Suppressor macrophage treated with lipopolysaccharide for 4 hours (primary cell): ENCODE results near the gene TIAM2.

Experiments
- DNase-seq: peaks from one replicate; pipeline ENCODE4 v3.0.0-alpha.2; 2020

TIAM2 gene

GRCh38 chr6:155026706-155027045 is 31.6 kb downstream of the TIAM2 start:
- no peak for DNase-seq

- DNase-seq = no peak
Observed at GRCh38 chr6:155030148-155030720, 35.1 kb downstream of the TIAM2 start.

DNA sequence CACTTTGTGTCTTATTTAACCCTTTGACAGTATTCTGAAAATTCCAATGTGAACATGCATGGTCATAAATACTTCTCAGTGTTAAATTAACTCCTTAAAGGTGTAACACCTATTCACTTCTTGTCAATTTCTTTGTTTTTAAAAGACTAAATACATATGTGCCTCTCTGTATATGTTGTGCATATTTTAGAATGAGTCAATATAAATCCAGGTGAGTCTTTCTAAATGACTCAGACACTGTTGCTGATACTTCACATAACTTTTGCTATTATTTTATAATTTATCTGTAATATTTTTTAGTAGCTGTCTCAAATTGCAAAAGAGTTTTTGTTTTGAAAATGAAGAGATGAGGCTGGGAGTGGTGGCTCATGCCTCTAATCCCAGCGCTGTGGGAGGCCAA is 36.0 kb downstream of the TIAM2 start:
- DNase-seq = no peak

DNA sequence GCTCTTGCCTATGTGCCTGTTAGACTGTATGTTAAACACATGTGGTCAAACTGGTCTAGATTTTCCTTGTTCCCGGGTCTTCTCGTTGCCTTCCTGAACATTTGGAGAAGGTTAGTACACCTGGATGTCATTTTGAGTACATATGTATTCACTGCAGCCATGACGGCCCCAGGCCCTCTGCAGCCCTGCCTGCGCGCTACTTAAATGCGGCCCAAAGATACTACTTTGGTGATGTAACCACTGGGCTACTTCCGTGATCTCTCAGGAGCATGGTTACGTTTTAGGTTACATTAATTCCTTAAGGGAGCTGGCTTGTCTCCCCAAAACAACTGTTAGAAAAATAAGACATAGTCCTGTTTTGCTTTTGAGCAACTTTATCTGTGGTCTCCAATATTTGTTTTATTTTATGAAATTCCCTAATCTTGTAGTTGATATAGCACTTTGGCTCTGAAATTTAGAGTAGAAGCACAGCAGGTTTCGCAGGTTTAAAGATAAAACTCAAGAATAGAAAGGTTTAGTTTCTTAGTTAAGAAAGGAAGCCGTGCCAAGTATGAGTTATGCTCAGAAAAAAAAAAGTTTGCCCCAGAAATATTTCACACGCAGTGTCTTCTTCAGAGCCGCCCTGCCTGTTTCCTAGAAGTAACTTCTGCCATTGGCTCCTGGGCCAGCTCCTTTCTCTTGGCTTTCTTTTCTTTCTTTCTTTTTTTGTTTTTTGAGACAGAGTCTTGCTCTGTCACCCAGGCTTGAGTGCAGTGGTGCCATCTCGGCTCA is 38.1 kb downstream of the TIAM2 start:
- no peak for DNase-seq

GRCh38 chr6:155036907-155037306 is 41.8 kb downstream of the TIAM2 start:
- DNase-seq = no peak

GRCh38 chr6:155038104-155038503 is 43.0 kb downstream of the TIAM2 start:
- DNase-seq = no peak

- no peak for DNase-seq
Observed at GRCh38 chr6:155038527-155038926, 43.4 kb downstream of the TIAM2 start.

GRCh38 chr6:155039618-155040017 is 44.5 kb downstream of the TIAM2 start:
- no peak for DNase-seq

GRCh38 chr6:155040154-155040553 is 45.0 kb downstream of the TIAM2 start:
- DNase-seq = no peak

DNA sequence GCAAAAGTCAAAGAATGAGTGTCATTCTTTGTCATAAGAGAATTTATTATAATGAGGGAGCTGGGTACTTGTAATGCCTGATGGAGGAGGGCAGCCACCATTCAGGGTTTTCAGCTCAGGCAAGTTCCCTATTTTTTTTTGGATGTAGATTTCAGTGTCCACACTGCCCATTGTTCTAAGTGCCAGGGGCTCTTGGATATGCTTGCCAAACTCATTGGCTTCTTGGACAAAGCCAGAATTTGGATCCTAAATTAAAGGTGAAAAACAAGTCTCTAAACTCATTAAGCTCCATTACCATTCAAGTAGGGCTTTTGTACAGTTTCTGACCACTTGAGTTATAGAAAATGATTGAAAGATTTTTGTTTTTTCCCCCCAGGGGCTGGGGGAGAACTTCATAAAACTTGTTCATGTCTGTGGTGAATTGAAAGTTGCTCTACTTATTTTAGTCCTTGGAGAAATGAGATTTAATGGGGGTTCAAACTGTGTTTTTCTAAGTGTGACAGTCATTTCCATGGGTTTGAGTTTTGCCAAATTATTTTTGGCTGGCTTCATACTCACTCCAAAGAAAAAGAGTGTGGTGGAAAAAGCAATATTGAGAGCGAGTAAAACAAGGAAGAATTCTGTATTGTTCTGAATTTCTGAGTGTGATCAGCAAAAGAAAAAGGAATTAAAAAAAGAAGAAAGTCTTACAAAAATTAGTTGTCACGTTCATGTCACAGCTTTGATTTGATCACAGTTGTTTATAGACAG is 46.0 kb downstream of the TIAM2 start:
- DNase-seq = no peak

DNA sequence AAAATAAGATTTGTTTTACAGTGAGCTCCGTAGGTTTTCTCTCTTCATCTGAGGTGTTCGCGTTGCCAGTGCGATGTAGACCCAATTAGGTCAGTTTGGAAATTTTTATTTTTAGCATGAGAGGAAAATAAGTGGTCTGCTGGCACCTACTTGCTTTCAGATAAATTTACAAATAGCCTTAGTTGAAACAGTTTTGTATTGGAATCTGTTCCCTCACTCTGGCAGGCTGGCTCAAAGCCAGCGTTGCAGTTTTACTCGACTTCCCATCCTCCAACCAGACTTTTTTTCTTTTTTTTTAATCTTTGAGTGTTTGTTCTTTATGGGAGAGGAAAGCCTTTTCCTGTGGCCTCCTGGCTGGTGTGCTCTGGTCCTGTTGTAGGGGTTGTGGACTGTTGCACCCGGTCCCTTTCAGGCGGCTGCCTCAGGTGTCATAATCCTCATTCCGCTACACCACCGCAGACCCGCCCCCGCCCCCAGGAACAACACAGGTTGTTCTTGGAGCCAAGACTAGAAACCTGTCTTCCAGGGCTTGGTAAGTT is 46.7 kb downstream of the TIAM2 start:
- no peak for DNase-seq

- no peak for DNase-seq
Observed at GRCh38 chr6:155042983-155043382, 47.9 kb downstream of the TIAM2 start.

- no peak for DNase-seq
Observed at GRCh38 chr6:155045561-155046404, 50.7 kb downstream of the TIAM2 start.

- DNase-seq = no peak
Observed at GRCh38 chr6:155047523-155047922, 52.4 kb downstream of the TIAM2 start.

DNA sequence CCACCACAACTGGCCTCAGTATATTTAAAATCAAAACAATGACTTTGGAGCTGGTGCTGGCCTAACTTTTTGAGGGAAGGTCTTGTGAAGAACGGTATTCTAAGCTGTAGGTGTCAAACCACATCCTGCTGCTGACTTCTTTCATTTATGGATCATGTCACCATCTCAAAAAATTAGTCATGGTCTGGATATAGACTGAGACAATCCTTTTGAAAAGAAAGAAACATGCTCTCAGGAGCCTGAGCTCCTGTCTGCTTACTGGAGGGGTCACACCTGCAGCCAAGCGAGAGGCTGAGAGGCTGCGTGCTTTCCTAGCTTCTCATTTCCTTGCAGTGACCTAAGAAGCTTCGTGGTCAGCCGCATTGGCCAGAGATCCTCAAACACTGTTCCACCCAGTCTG is 55.2 kb downstream of the TIAM2 start:
- no peak for DNase-seq

DNA sequence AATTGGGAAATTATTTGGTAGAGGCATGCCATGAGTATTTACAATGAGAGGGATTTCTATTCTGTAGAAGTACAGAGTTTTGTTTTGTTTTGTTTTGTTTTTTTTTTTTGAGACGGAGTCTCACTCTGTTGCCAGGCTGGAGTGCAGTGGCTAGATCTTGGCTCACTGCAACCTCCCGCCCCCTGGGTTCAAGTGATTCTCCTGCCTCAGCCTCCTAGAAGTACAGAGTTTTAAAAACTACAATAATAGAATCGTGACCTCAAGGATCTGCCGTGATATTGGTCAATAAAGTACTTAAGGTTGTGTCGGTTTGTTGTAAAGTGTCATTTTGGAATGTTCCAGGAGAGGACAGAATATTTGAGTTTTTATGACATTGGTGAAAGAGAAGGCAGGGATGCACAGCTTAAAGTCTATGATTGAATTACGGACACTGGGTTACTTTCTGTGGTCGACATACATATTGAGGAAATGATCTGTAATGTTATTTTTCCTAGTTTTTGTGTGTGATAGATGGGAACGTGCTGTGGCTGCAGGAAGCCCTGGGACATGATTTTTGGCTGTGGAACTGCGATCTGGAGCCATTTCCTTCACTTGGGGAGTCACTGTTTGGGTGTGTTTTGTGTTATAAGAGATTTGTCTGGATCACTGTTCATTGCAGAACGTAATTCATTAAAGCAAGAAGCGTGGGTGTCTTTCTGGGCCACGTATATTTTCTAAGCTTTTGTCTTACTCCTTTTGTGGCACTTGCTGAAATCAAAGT is 59.6 kb downstream of the TIAM2 start:
- no peak for DNase-seq

- no peak for DNase-seq
Observed at GRCh38 chr6:155055729-155056128, 60.6 kb downstream of the TIAM2 start.

- DNase-seq = no peak
Observed at GRCh38 chr6:155056756-155057155, 61.6 kb downstream of the TIAM2 start.

- DNase-seq = no peak
Observed at GRCh38 chr6:155061381-155061780, 66.3 kb downstream of the TIAM2 start.

GRCh38 chr6:155062866-155063341 is 67.8 kb downstream of the TIAM2 start:
- DNase-seq = no peak

DNA sequence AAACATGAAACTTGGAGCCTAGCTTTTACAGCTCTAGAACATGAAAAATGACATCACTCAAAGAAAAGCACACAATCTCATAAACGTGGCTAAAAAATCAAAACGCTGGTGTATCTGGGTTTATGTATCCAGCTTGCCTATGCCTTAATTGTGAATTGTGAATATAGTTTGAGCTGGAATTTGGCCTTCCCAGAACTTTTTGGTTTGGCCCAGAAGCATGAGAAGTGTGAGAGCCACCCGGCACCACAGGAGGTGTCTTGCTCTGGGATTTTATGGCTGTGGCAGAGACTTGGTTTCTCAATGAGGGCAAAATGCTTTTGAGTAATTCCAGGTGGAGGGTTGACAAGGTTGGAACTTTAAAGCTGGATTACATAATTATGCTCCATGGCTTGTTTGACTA is 69.2 kb downstream of the TIAM2 start:
- no peak for DNase-seq

DNA sequence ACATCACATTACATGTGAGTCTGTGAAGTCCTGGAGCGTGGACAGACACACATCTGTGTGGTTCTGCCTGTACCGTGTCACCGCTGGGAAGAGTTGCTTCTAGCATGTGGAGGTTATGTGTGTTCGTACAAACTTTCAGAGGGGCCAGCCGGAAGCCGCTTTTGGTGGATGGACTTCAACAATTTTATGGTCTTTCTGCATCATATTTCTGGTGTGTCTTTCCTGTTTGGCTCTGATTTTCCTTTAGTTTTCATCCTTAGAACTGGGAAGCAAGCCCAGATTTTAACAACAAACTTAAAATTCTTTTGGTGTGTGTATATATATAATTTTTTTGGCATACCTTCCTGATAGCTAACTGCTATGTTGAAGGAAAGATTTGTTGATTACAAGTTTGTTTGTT is 71.2 kb downstream of the TIAM2 start:
- DNase-seq = no peak
